ENCODE results near the gene INPP5F. TPM values are rescaled to one million over a fixed set of nuclear protein-coding genes. Genes with fewer than 3 reads are reported as not detected.

The INPP5F gene
- total and polyA plus RNA-seq, 10 of the 15 experiments (the other 5 are each of a cell fraction or from before 2014, with no cell fraction given), result 6.0 to 49.3 (median 34.3) TPM

DNA sequence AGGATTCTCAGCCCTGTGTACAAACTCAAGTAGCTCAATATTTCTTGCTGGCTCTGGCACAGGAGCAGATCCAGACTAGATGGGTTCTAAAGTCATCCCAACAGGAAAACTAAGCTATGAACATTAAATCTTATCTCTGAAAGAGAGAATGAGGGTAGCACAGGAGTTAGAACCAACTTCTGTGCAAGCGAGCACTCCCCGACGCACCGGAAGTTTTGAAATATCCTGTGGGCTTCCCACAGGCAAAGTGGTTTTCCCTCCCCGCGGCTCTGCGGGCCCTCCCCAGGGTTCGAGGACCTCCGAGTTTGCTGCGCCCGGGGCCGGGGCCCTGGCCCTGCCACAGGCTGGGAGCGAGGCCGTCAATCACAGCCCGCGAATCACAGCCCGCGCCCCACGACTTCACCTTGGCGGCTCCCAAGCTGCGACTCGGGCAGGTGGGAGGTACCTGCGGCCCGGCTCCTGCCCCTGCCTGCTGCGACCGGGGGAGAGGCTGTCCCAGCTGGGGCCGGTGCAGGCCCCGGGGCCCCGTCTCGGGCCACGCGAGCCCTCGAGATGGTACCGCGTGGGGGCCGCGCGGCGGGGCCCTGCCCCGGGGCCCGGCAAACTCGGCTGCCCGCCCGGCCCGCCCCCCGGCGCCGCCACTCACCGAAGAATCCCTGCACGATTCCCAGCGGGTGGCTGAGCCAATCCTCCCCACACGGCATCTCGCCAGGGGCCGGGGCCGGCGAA is 146.2 kb downstream of the INPP5F start (continued):
- TF ChIP-seq, protein P1, sequence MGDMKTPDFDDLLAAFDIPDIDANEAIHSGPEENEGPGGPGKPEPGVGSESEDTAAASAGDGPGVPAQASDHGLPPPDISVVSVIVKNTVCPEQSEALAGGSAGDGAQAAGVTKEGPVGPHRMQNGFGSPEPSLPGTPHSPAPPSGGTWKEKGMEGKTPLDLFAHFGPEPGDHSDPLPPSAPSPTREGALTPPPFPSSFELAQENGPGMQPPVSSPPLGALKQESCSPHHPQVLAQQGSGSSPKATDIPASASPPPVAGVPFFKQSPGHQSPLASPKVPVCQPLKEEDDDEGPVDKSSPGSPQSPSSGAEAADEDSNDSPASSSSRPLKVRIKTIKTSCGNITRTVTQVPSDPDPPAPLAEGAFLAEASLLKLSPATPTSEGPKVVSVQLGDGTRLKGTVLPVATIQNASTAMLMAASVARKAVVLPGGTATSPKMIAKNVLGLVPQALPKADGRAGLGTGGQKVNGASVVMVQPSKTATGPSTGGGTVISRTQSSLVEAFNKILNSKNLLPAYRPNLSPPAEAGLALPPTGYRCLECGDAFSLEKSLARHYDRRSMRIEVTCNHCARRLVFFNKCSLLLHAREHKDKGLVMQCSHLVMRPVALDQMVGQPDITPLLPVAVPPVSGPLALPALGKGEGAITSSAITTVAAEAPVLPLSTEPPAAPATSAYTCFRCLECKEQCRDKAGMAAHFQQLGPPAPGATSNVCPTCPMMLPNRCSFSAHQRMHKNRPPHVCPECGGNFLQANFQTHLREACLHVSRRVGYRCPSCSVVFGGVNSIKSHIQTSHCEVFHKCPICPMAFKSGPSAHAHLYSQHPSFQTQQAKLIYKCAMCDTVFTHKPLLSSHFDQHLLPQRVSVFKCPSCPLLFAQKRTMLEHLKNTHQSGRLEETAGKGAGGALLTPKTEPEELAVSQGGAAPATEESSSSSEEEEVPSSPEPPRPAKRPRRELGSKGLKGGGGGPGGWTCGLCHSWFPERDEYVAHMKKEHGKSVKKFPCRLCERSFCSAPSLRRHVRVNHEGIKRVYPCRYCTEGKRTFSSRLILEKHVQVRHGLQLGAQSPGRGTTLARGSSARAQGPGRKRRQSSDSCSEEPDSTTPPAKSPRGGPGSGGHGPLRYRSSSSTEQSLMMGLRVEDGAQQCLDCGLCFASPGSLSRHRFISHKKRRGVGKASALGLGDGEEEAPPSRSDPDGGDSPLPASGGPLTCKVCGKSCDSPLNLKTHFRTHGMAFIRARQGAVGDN (IDR thresholded peaks at IDR 0.05), result no peak
- TF ChIP-seq, protein P2, sequence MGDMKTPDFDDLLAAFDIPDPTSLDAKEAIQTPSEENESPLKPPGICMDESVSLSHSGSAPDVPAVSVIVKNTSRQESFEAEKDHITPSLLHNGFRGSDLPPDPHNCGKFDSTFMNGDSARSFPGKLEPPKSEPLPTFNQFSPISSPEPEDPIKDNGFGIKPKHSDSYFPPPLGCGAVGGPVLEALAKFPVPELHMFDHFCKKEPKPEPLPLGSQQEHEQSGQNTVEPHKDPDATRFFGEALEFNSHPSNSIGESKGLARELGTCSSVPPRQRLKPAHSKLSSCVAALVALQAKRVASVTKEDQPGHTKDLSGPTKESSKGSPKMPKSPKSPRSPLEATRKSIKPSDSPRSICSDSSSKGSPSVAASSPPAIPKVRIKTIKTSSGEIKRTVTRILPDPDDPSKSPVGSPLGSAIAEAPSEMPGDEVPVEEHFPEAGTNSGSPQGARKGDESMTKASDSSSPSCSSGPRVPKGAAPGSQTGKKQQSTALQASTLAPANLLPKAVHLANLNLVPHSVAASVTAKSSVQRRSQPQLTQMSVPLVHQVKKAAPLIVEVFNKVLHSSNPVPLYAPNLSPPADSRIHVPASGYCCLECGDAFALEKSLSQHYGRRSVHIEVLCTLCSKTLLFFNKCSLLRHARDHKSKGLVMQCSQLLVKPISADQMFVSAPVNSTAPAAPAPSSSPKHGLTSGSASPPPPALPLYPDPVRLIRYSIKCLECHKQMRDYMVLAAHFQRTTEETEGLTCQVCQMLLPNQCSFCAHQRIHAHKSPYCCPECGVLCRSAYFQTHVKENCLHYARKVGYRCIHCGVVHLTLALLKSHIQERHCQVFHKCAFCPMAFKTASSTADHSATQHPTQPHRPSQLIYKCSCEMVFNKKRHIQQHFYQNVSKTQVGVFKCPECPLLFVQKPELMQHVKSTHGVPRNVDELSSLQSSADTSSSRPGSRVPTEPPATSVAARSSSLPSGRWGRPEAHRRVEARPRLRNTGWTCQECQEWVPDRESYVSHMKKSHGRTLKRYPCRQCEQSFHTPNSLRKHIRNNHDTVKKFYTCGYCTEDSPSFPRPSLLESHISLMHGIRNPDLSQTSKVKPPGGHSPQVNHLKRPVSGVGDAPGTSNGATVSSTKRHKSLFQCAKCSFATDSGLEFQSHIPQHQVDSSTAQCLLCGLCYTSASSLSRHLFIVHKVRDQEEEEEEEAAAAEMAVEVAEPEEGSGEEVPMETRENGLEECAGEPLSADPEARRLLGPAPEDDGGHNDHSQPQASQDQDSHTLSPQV (IDR thresholded peaks at IDR 0.05), result no peak
- TF ChIP-seq, protein P3, sequence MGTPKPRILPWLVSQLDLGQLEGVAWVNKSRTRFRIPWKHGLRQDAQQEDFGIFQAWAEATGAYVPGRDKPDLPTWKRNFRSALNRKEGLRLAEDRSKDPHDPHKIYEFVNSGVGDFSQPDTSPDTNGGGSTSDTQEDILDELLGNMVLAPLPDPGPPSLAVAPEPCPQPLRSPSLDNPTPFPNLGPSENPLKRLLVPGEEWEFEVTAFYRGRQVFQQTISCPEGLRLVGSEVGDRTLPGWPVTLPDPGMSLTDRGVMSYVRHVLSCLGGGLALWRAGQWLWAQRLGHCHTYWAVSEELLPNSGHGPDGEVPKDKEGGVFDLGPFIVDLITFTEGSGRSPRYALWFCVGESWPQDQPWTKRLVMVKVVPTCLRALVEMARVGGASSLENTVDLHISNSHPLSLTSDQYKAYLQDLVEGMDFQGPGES (IDR thresholded peaks at IDR 0.05), result no peak
- TF ChIP-seq MYB (IDR thresholded peaks at IDR 0.05; ENCODE audit: borderline replicate concordance, low read depth, low read length) (no peak), GABPA (IDR thresholded peaks at IDR 0.05; ENCODE audit: low read depth) (no peak), LARP7 (IDR thresholded peaks at IDR 0.05) (no peak), EED (IDR thresholded peaks at IDR 0.05; ENCODE audit: low read depth) (peak; percentile 40; the same call in 1 of the 2 replicates), HDAC6 (IDR thresholded peaks at IDR 0.05; ENCODE audit: unreplicated experiment) (no peak), POU2F2 (IDR thresholded peaks at IDR 0.05; ENCODE audit: borderline replicate concordance, low read depth, low read length) (0 out of 3 replicates have a peak, but pooled peaks have one; percentile 27), MTA3 (IDR thresholded peaks at IDR 0.05; ENCODE audit: borderline replicate concordance, low read length) (0 out of 2 replicates have a peak, but pooled peaks have one; percentile 24), BRCA1 (IDR thresholded peaks at IDR 0.05; ENCODE audit: low read depth, low read length) (no peak), ASH2L (IDR thresholded peaks at IDR 0.05; ENCODE audit: borderline replicate concordance, low read depth) (no peak), CBX3 (IDR thresholded peaks at IDR 0.05; ENCODE audit: borderline replicate concordance, low read depth) (no peak)
- TF ChIP-seq, protein P4, sequence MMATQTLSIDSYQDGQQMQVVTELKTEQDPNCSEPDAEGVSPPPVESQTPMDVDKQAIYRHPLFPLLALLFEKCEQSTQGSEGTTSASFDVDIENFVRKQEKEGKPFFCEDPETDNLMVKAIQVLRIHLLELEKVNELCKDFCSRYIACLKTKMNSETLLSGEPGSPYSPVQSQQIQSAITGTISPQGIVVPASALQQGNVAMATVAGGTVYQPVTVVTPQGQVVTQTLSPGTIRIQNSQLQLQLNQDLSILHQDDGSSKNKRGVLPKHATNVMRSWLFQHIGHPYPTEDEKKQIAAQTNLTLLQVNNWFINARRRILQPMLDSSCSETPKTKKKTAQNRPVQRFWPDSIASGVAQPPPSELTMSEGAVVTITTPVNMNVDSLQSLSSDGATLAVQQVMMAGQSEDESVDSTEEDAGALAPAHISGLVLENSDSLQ (IDR thresholded peaks at IDR 0.05), result peak; percentile 94
- TF ChIP-seq, protein P5, sequence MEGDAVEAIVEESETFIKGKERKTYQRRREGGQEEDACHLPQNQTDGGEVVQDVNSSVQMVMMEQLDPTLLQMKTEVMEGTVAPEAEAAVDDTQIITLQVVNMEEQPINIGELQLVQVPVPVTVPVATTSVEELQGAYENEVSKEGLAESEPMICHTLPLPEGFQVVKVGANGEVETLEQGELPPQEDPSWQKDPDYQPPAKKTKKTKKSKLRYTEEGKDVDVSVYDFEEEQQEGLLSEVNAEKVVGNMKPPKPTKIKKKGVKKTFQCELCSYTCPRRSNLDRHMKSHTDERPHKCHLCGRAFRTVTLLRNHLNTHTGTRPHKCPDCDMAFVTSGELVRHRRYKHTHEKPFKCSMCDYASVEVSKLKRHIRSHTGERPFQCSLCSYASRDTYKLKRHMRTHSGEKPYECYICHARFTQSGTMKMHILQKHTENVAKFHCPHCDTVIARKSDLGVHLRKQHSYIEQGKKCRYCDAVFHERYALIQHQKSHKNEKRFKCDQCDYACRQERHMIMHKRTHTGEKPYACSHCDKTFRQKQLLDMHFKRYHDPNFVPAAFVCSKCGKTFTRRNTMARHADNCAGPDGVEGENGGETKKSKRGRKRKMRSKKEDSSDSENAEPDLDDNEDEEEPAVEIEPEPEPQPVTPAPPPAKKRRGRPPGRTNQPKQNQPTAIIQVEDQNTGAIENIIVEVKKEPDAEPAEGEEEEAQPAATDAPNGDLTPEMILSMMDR (IDR thresholded peaks at IDR 0.05 in 2 of 3, conservative IDR thresholded peaks at IDR 0.05 in 1 of 3; ENCODE audit: control insufficient read depth in 2 of 3, extremely low read depth in 1 of 3, insufficient read depth in 1 of 3, low read depth in 3 of 3, low read length in 3 of 3), result no peak
